EL (cell line): ENCODE measurements around the gene CMTM5.

Experiments used
- DNase-seq: peaks from one replicate; pipeline ENCODE4 v3.0.0-alpha.2; 2016

The CMTM5 gene, protein sequence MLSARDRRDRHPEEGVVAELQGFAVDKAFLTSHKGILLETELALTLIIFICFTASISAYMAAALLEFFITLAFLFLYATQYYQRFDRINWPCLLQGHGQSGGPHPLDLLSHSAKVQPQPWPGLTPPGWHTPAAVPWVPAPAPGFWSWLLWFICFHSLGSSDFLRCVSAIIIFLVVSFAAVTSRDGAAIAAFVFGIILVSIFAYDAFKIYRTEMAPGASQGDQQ

DNA sequence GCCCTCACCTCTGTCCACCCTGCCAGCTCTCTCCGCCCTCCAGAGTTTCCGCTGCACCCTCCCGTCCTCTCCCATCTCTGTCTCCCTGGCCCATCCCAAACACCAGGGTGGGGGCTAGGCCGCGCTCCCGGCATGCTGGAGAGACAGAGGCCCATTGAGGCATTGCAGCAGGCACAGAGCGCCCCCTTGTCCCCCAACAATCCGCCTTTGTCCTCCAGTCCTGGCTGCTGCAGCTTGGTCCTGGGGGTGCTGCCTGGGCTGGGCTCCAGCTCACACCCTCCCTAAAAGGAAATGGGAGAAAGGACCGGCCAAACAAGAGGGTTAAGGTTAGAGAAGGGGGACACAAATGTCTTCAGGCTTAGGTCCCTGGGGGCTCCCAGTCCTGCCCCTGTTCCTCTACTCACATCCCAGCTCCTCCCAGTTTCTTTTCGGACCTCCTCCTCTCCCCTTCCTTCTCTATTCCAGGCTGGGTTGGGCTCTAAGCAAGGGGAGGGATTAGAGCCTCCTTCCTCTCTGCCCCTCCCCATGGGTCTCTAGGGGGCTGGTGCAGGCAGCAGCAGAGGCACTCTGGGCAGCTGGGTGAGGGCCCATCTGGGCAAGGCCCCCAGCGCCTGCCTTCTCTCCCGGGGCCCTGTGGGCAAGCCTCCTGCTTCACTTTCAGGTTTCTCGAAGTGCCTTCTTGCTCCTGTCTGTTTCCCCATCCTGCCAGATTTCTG, at the start of gene CMTM5:
Gene CMTM5 (plus strand): TSS at position 565 of the 716 bp plus-strand sequence. CDS start 206 bp downstream, outside the sequence.
- DNase-seq = no peak

DNA sequence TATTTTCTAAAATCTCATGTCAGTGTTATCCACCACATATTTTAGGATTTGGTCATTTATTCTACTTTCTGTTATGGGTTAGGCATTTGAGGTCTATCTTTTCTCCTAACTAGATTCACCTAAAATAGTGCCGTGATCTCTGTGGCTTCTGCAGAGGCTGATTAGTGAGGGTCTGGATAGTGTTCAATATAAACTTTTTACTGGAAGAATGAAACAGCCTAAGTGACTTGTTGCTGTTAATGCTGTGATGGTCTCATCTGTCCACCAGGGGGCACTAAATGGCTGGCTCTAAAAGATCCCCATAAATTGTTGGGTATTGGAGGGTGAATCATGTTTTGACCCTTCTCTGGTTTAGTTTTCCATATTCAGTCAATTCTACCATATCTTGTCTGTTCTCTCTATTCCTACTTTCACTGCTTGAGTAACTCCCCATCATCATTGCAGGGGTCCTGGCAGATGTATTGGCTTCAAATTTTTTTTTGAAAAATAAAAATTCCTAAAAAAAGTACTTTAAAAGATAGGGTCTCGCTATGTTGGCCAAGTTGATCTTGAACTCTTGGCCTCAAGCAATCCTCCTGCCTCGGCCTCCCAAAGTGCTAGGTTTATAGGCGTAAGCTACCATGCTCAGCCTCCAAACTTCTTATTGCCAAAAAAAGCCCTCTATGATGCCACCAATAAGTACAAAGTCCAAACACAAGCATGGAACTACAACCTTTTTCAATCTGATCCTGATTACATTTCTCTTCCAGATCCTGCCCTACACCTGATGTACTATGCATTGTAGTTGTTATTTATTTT, 48.7 kb upstream of the CMTM5 start:
- peak; percentile 73 for DNase-seq

DNA sequence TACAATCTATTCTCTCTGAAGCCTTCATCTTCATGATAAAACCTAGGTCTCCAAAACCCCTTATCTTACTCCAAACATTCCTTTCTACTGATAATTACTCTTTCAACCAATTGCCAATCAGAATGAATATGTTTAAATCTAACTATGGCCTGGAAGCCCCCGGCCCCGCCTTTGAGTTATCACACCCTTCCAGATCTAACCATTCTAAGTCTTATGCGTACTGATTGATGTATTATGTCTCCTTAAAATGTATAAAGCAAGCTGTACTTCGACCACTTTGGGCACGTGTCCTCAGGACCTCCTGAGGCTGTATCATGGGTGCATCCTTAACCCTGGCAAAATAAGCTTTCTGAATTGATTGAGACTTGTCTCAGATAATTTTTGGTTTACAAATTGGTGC, 41.2 kb upstream of the CMTM5 start:
- DNase-seq = no peak

DNA sequence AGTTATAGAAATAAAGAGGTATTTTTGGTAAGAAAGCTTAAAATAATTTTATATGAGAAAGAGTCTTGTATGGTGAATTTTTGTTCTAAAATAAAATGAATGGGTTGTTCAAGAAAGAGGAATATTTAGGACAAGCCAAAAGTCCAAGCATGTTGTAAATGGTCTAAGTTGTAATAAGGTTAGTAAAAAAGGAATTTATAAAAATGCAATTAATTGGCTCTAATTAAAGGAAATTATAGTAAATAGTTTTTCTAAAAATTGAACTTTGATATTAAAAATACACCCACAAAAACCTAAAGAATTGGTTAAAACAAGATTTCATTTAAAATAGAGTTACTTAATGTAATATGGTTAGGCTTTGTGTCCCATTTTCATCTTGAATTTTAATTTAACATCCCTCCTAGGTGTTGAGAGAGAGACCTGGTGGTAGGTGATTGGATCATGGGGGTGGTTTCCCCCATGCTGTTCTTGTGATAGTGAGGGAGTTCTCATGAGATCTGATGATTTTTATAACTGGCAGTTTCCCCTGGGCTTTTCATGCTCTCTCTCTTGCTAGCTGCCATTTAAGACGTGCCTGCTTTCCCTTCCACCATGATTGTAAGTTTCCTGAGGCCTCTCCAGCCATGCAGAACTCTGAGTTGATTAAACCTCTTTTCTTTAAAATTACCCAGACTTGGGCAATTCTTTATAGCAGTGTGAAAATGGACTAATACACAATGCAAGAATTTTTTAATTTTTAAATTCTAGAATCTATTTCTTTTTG, 37.2 kb upstream of the CMTM5 start:
- DNase-seq = no peak

DNA sequence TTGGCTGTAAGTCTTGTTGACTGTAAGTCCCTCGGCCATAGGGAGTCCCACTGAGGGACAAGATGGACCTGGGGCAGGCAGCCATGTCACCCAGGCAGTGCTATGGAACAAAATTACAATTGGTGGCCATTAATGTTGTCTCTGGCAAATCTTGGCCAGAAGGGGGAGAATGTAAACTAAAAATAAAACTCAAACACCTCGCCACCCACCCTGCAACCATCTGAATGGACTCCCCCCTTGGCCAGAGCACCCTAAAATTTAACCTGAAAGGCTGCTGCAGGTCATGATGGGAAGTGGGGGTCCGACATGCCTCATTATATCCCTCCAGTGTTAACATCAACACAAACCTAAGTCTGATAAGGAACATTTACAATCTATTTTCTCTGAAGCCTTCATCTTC, 32.4 kb upstream of the CMTM5 start:
- DNase-seq = no peak

DNA sequence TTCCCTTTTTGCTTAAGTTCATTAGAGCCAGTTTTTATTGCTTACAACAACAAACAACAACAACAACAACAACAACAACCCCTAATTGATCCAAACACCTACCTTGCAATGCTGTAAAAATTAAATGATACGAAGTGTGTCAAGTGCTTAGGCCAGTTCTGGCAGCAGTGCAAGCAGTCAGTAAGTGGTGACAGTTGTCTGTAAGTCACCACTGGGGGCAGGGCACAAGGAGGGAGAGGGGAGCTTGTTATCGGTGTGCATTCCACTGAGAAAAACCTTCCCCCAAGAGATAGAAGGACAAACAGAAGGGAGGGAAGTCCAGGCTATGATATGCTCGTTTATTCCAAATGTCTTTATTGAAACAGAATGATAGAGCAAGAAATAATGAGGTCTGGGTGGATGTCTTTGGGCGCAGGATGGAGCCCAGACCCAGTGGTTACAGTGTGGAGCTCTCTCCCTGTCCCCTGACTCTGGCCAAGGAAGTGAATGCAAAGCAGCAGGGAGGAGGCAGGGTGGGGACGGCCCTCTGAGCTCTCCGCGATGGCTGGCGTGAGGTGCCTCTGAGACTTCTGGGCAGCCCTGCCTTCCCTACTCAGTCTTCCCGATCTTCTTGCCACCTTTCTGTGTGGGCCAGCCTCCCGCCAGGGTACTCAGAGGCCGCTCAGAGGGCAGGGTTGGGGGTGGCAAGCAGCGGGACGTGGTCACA, 30.7 kb upstream of the CMTM5 start:
- DNase-seq = no peak

DNA sequence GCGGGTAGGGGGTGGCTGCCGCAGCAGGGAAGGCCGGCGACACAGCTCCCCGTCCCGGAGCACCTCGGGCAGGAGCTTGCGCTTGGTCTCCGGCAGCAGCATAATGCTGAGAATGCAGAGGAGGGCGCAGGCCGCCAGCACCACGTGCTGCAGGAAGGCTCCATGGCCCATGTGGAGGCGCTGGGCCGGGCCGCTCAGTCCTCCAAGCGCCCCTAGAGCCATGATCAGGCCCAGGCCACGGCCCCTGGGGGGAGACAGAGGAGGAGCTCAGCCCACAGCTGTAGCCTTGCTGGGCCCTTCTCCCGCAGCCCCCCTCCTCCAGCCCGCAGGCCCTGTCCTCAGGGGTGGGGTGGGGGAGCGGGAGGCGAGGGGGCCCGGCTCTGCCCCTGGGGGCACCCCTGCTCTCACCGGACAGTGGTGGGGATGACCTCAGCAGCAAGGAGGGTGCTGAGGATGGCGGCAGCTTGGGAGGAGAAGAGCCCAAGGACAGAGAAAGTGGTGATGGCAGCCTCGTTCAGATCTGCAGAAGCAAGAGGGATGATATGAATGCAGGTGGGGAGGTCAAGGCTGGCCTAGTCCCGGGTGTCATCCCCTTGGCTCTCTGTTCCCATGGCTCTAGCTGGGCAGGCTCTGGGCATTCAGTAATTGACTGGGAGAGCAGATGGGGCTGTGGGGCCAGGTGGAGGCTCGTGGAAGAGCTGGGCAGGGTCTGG, 30.0 kb upstream of the CMTM5 start:
- DNase-seq = no peak

DNA sequence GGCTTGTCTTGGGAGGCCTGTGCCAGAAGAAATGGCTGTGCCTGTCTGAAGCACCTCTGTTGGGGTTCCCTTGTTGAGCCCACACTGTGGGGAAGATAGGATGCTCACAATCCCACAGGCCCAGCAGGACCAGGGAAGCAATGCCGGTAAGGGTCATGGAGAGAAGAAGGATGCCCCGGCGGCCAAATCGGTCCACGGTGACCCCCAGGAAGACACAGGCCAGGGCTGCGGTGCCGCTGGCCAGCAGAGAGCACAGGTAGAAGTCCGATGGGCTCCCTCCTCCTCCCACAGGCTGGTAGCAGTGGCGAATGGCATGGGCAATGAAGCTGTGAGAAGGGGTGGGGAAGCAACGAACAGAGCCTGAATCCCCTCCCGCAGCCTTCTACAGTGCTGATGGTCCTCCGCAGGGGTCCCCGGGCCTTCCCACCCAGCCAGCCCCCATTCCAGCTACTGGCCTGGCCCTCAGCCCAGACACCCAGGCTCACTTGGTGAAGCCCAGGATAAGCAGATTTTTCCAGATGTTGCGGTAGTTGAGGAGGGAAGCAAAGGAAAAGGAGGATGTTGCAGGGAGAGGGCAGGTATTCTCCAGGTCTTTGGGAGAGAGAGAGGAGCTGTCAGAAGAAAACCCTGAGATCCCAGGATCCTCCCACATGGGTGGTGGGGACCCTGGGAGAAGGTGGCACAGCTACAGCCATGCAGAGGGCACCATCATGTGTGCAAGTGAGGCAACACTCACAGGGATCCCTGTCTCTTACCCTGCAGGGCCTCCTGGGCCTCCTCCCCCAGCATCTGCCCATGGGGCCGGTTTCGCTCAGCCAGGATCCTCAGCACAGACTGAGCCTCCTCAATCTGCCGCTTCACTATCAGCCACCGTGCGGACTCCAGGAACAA, 29.2 kb upstream of the CMTM5 start:
- DNase-seq = no peak

DNA sequence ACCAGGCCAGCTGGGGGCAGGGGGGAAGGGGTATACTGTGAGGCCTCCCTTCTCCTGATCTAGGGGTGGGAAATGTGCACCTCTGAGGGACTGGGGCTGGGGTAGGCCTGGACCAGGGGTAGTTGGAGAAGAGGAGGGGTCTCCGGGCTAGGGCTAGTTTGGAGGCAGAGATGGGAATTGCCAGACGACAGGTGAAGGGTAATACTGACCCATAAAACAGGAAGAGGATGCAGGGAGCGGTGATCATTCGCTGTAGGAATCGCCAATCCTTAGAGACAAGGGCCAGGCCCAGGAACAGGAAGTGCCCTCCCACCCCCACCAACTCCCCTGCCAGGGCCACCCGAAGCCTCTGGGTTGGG, 28.6 kb upstream of the CMTM5 start:
- no peak for DNase-seq

DNA sequence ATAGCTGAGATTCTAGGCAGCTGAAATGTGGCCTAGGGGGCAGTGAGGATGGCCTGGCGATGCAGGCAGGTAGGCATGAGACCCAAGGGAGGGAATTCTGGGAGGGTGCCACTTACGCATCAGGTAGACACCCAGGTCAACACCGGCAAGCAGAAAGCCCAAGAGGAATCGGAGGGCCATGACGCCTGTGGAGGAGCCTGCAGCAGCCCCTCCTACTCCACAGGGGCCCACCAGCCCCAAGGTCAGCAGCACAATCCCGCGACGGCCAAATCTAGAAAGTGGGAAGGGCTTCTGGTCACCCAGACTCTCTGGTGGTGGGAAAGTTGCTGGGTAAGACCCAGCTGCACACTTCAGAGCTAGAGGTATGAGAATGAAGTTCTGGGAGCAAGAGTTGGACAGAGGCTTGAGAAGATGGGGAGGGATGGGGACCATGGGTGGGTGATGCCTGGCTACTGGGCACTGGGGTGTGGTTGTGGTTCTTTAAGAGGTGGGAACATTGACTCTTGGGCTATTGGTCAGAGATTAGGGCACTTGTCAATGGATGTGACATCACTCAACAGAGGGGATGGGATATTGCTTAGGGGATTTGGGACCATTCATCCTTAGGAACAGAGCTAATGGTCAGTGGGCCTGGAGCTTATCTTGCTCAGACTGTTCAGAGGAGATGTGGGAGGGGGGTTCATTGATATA, 27.5 kb upstream of the CMTM5 start:
- DNase-seq = no peak

DNA sequence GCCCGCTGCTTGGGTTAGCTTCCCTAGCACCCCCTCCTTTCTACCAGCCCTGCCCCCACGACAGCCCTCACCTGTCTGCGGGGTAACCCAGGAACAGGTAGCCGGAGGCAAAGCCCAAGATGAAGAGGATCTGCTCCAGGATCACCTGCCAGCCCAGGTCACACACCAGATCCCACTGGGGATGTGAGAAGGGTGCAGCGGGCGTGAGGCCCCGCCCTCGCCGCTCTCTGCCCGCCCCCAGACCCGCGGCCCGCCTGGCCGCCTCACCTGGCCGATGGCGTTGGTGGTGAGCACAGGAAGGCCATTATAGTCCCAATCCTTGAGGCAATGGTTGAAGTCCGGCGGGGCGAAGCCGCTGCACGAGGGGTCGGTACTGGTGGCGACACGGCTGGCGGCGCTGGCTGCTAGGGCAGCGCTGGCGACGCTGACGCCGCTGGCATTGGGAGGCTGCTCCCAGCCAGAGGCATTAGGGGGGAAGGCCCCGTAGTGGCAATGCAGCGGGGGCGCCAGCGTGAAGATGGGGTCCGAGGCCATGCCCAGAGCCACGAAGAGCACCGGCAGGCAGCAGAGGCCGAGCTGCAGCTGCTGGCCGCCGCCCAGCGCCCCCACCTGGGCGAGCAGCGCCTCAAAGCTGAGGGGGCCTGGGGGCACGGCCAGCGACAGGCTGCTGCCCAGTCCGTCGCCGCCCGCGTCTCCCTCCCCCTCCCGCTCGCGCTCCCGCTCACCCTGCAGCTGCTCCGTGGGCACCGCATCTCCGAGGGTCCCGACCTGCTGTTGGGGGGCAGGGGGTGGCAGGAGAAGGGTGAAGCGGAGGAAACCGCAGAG, 25.0 kb upstream of the CMTM5 start:
- peak; percentile 10 for DNase-seq

DNA sequence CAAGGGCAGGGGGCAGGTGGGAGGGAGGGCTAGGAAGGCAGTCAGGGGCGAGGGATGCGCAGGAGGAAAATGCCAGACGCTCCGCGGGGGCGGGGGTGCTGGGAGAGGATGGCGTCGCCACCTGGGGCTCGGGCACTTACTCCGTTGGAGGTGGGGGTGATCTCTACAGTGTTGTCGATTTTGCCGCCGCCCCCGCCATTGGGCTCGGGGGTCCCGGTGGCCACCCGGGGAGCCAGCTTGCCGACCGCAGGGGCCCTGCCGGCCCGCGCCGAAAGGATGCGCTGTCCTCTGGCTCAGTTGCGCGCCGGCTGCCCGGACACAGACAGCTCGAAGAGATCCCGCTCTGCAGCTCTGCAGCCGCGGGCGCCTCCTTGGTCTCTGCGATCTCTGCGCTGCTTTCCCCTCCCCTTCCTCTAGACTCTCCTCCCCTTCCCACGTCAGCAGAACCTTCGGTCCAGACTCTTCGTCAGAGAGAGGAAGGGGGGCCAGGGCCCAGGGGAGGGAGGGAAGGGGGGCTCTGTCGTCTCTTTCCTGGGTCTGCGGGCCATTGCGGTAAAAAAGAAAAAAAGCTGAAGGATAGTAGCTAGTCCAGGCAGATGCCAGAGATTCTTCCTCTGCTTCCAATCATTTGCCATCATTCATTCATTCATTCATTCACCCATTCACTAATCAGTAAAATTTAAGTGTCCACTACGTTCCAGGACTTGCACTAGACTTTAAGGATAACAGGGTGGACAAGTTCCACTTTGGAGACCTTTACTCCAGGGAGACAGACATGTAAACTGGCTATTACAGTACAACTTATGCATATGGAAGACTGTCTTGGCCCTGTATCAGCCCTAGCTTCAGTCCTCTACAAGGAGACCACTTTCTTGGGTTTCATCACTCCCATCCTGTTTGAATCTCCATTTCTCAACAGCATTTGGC, 24.1 kb upstream of the CMTM5 start, which contains the start of gene SLC22A17:
Gene SLC22A17 (minus strand): TSS at position 382 of the 927 bp plus-strand sequence.
- peak; percentile 88 for DNase-seq

DNA sequence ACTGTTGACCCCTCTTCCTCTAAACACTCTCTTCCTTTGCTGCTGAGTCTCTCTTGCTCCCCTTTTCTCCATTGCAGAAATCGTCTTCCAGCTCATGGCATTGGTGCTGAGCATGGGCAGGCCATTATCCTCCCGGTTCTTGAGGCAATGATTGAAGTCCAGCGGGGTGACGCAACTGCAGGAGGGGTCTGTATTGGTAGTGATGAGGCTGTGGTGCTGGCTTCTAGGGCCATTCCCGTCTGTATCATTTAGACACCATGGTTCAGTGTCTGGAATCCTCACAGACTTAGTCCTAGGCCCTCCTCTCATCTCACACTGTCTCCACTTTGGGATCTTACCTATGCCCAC, 23.4 kb upstream of the CMTM5 start:
- DNase-seq = no peak

DNA sequence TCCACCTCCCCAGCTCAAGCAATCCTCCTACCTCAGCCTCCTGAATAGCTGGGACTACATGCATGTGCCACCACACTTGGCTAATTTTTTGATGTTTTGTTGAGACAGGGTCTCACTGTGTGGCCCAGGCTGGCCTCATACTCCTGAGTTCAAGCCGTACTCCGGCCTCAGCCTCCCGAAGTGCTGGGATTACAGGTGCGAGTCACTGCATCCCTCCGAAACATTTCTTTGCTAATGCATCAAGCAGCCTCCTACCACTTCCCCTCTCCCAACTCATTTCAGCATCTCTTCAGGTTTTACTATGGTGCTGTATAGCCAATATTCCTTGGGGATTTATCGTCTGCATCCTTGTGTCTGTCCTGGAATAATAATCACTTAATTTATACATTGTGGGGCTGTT, 21.9 kb upstream of the CMTM5 start:
- DNase-seq = no peak

DNA sequence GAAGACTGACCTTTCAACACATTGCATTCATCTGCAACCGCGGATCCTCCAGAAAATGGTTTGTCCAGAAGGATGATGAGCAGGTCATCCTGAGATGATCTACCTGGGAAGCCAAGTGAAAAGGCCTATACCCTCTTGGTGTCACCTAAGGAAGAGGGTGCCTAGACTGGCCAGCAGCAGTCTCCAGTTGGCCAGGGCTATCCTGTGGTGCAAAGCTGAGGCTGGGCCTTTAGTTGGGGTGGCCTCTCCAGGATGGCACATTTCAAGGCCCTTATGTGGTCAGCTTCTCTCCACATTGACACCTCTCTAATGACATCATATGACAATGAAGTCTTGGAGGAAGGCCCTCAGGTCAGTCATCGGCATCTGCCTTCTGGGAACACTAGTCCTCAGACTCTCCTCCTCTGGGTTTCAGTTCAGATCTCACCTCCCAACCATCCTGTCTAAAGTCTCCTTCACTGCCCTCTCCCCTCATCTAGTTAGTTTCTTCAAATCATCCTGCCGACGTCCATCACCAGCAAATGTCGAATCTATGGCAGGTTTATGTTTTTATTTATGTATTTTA, 20.9 kb upstream of the CMTM5 start:
- no peak for DNase-seq

DNA sequence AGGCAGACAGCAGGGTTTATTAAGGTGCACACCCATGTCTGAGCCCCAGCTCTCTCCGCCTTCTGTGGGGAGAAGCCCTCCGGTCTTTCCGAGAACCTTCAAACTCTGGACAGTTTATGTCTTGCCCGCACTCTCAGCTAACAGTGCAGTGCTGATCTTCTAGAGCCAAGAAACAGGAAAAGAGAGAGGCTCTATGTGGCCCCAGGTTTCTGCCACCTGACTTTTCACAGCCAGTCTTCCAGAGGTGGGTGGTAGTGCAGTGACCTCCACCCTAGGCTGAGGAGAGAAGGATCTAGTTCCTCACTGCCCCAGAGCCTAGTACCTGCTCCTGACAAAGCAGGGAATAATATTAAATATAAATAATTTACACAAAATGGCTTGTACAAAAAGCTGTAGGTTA, 20.2 kb upstream of the CMTM5 start:
- no peak for DNase-seq

DNA sequence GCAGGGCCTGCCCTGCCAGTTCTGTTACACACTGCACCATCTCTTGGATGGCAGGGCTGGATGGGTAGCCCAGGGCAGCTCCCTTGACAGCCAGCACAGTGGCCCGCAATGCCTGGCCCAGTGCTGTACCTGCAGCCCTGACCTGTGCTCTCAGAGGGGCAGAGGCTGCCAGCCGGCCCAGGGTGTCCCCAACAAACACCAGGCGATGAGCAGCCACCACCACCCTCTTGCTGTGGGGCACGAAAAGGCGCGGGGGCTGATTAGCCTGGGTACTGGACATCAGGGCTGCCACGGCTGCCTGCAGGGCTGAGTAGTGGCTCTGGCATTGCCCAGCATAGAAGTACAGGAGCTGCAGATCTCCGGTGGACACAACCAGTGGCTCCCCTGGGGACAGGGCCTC, 19.6 kb upstream of the CMTM5 start:
- DNase-seq = no peak

DNA sequence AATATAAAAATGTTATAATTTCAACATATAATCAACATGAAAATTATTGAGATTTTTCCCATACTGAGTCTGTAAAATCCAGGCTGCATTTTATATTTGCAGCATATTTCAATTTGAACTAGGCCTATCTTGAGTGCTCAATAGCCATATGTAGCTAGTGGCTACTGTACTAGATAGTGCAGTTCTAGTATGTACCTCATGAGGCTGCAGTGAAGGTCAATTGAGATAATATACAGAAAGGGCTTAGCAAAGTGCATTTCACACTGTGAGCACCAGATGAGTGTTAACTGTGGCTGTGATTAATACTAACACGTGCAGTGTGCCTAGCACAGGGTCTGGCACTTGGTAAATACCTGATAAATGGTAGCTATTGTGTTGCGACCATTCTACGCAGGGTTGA, 18.8 kb upstream of the CMTM5 start:
- DNase-seq = no peak
